ENCODE measurements around the gene TMEM126A. TPM values are rescaled to one million over a fixed set of nuclear protein-coding genes. Genes with fewer than 3 reads are reported as not detected.

TMEM126A gene
- total RNA-seq, 1 donor from 2014 or later: 32.7 TPM

- ChIA-PET CTCF (no interaction called here), POLR2A (interaction anchor here (2.2 kb wide), 1 partner anchor 10 kb away, joined by 10 read pairs; the partner anchor contains the start of gene TMEM126A)
- no peak overlapping the region for H3K27ac Mint-ChIP-seq
- peaks cover 73% of the 10 kb centered on the region for H3K36me3 Mint-ChIP-seq (ENCODE audit: low read depth)
- no peak for TF ChIP-seq CTCF (IDR thresholded peaks at IDR 0.05)
- no peak for ATAC-seq (ENCODE audit: low read depth)
- H3K9me3 Mint-ChIP-seq: no peaks in the 10 kb centered on the region
- intact Hi-C loops (cut with micrococcal nuclease): no loop called here
- peaks cover 34% of the 10 kb centered on the region for H3K4me1 Mint-ChIP-seq
- no peak overlapping the region for H3K4me3 Mint-ChIP-seq
- H3K27me3 Mint-ChIP-seq: no peaks in the 10 kb centered on the region
- no peak for DNase-seq
Measured at GRCh38 chr11:85658180-85658579, 10.4 kb downstream of the TMEM126A start.

GRCh38 chr11:85661972-85662664 is 14.4 kb downstream of the TMEM126A start:
- H3K27me3 Mint-ChIP-seq: no peaks in the 10 kb centered on the region
- TF ChIP-seq CTCF (IDR thresholded peaks at IDR 0.05): no peak
- peaks cover 52% of the 10 kb centered on the region for H3K4me1 Mint-ChIP-seq
- intact Hi-C loops (cut with micrococcal nuclease): loop anchor here (5.0 to 10.0 kb wide), 3 partner anchors 347 to 537 kb away; partner anchors contain the start of gene PICALM
- no peak for ATAC-seq (ENCODE audit: low read depth)
- DNase-seq: no peak
- ChIA-PET CTCF (no interaction called here), POLR2A (interaction anchor here (0.9 to 3.3 kb wide), 2 partner anchors 14 to 15 kb away, joined by 3 to 70 read pairs; partner anchors contain the start of gene TMEM126A)
- peak overlapping the region; percentile 35 for H3K4me3 Mint-ChIP-seq
- peaks cover 58% of the 10 kb centered on the region for H3K36me3 Mint-ChIP-seq (ENCODE audit: low read depth)
- no peak overlapping the region for H3K27ac Mint-ChIP-seq
- H3K9me3 Mint-ChIP-seq: no peaks in the 10 kb centered on the region

- peak overlapping the region; percentile 93 for H3K27ac Mint-ChIP-seq
- DNase-seq (no peak), ATAC-seq (ENCODE audit: low read depth) (no peak)
- ChIA-PET CTCF (interaction anchor here (0.6 kb wide), 1 partner anchor 47 kb away, joined by 4 read pairs; no protein-coding TSS in a partner anchor), POLR2A (interaction anchor here (0.6 to 3.3 kb wide), 4 partner anchors 10 to 36 kb away, joined by 3 to 70 read pairs (median 21); partner anchors contain the start of genes DLG2, TMEM126A and TMEM126B)
- no peak for TF ChIP-seq CTCF (IDR thresholded peaks at IDR 0.05)
- H3K36me3 Mint-ChIP-seq (ENCODE audit: low read depth): peaks cover 49% of the 10 kb centered on the region
- peak overlapping the region; percentile 95 for H3K4me3 Mint-ChIP-seq
- intact Hi-C loops (cut with micrococcal nuclease): loop anchor here (1.0 to 10.0 kb wide), 4 partner anchors 8 to 538 kb away; partner anchors contain the start of gene PICALM
- H3K9me3 Mint-ChIP-seq: no peaks in the 10 kb centered on the region
- H3K27me3 Mint-ChIP-seq: no peaks in the 10 kb centered on the region
- H3K4me1 Mint-ChIP-seq: peaks cover 52% of the 10 kb centered on the region
Measured at GRCh38 chr11:85663080-85663752, 15.4 kb downstream of the TMEM126A start.

GRCh38 chr11:85663753-85664614 is 16.2 kb downstream of the TMEM126A start:
- intact Hi-C loops (cut with micrococcal nuclease): loop anchor here (1.0 to 10.0 kb wide), 11 partner anchors 9 to 884 kb away; partner anchors contain the start of genes EED, HIKESHI, PICALM and TMEM126A
- ChIA-PET POLR2A (interaction anchor here (0.5 to 3.3 kb wide), 8 partner anchors 11 to 559 kb away, joined by 3 to 70 read pairs (median 7); partner anchors contain the start of genes CCDC83, DLG2, TMEM126A and TMEM126B), CTCF (interaction anchor here (0.6 kb wide), 1 partner anchor 14 kb away, joined by 3 read pairs; no protein-coding TSS in a partner anchor)
- Mint-ChIP-seq H3K36me3 (ENCODE audit: low read depth) (peaks cover 43% of the 10 kb centered on the region), H3K4me1 (peaks cover 50% of the 10 kb centered on the region), H3K27ac (peak overlapping the region; percentile 93), H3K27me3 (no peaks in the 10 kb centered on the region), H3K9me3 (no peaks in the 10 kb centered on the region), H3K4me3 (peak overlapping the region; percentile 95)
- DNase-seq (peak; percentile 75), ATAC-seq (ENCODE audit: low read depth) (peak; percentile 70)
- no peak for TF ChIP-seq CTCF (IDR thresholded peaks at IDR 0.05)
